ENCODE results near the gene ETHE1. TPM values are rescaled to one million over a fixed set of nuclear protein-coding genes. Genes with fewer than 3 reads are reported as not detected.
A peak's percentile ranks its signal among the peaks of the same experiment; 100 is the strongest.

Gene ETHE1
- total RNA-seq, 1 donor: 52.1 TPM

DNA sequence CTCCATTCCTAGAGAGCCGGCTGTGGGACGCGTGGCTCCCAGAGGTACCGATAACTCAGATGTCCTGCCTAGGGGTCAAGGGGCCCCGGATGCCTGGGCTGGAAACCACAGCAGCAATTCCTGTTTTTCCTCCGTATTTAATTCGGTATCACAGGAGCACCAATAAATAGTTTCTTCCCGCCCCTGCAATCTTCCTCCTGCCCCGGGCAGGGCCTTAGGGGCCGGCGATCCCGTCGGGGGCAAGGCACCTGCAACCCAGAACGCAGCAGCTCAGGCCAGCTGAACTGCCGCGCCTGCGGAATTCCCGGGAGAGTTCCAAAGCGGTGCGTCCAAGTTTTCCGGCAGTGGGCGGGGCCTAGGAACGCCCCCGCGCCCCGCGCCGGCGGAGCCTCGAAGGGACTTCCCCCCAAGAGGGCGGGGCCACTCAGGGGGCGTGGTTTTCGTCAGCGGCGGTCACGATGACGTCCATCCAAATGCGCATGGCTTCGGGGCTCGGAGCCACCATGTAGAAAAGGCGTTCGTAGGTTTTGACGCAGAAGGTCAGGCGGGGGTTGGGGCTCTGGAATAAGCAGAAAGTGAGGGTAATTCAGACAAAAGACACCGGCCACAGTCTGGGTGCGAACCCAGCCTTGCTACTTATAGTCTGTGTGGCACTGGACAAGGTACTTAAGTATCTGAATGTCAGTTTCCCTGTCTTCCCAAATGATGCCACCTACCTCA, 51.9 kb downstream of the ETHE1 start:
- peak overlapping the region; percentile 46 for H3K4me3 ChIP-seq (ENCODE audit: insufficient read depth, low read length)
- H3K36me3 ChIP-seq (ENCODE audit: insufficient read depth, low read length): peaks cover 6% of the 10 kb centered on the region
- H3K4me1 ChIP-seq (ENCODE audit: insufficient read depth, low read length): peaks cover 19% of the 10 kb centered on the region
- peak overlapping the region; percentile 47 for H2AFZ ChIP-seq (ENCODE audit: low read length)
- peak overlapping the region; percentile 59 for H3K27ac ChIP-seq (ENCODE audit: low read depth, low read length)
- H3K9me3 ChIP-seq (ENCODE audit: low read depth, low read length): no peaks in the 10 kb centered on the region
- peak; percentile 97 for DNase-seq (ENCODE audit: insufficient read length, low spot score, missing footprints)
- H4K20me1 ChIP-seq (ENCODE audit: insufficient read depth, low read length): no peaks in the 10 kb centered on the region
- TF ChIP-seq CTCF (IDR thresholded peaks at IDR 0.05; ENCODE audit: extremely low read depth, low read depth, low read length): no peak
- H3K79me2 ChIP-seq (ENCODE audit: insufficient read depth, low read length): no peaks in the 10 kb centered on the region
- peak overlapping the region; percentile 68 for H3K4me2 ChIP-seq (ENCODE audit: insufficient read depth, low read length)
- H3K27me3 ChIP-seq (ENCODE audit: insufficient read depth, low read length): no peaks in the 10 kb centered on the region

- peaks cover 6% of the 10 kb centered on the region for H3K36me3 ChIP-seq (ENCODE audit: insufficient read depth, low read length)
- no peak for DNase-seq (ENCODE audit: insufficient read length, low spot score, missing footprints)
- H3K4me2 ChIP-seq (ENCODE audit: insufficient read depth, low read length): peak overlapping the region; percentile 68
- no peak for TF ChIP-seq CTCF (IDR thresholded peaks at IDR 0.05; ENCODE audit: extremely low read depth, low read depth, low read length)
- peaks cover 19% of the 10 kb centered on the region for H3K4me1 ChIP-seq (ENCODE audit: insufficient read depth, low read length)
- no peak overlapping the region for H2AFZ ChIP-seq (ENCODE audit: low read length)
- no peaks in the 10 kb centered on the region for H3K79me2 ChIP-seq (ENCODE audit: insufficient read depth, low read length)
- no peaks in the 10 kb centered on the region for H4K20me1 ChIP-seq (ENCODE audit: insufficient read depth, low read length)
- H3K4me3 ChIP-seq (ENCODE audit: insufficient read depth, low read length): no peak overlapping the region
- no peak overlapping the region for H3K27ac ChIP-seq (ENCODE audit: low read depth, low read length)
- H3K9me3 ChIP-seq (ENCODE audit: low read depth, low read length): no peaks in the 10 kb centered on the region
- H3K27me3 ChIP-seq (ENCODE audit: insufficient read depth, low read length): no peaks in the 10 kb centered on the region
These were observed 52.5 kb downstream of the ETHE1 start for GRCh38 chr19:43474487-43474886.

DNA sequence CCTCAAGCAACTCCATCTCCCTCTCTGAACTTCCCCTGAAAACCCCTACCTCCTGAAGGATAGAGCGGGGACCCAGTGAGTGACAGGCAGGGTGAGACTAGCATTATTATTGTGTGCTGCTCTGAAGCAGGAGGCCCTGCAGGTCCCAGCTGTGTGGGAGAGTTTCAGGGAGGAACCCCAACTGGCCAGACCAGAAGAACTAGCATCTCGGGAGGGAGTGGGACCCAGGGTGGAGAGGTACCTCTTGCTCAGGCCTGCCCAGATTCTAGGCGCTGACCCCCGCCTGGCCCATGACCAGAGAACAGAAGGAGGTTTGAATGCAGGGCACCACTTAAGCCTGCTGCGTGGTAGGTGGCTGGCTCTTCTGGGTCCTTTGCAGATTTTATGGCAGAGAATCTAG, 55.9 kb downstream of the ETHE1 start:
- DNase-seq (ENCODE audit: insufficient read length, low spot score, missing footprints): peak; percentile 4
- Histone ChIP-seq H4K20me1 (ENCODE audit: insufficient read depth, low read length) (no peaks in the 10 kb centered on the region), H3K27ac (ENCODE audit: low read depth, low read length) (no peak overlapping the region), H3K79me2 (ENCODE audit: insufficient read depth, low read length) (no peaks in the 10 kb centered on the region), H3K4me3 (ENCODE audit: insufficient read depth, low read length) (no peak overlapping the region), H2AFZ (ENCODE audit: low read length) (peak overlapping the region; percentile 57), H3K4me2 (ENCODE audit: insufficient read depth, low read length) (no peak overlapping the region), H3K27me3 (ENCODE audit: insufficient read depth, low read length) (no peaks in the 10 kb centered on the region), H3K9me3 (ENCODE audit: low read depth, low read length) (no peaks in the 10 kb centered on the region), H3K36me3 (ENCODE audit: insufficient read depth, low read length) (no peaks in the 10 kb centered on the region), H3K4me1 (ENCODE audit: insufficient read depth, low read length) (peaks cover 26% of the 10 kb centered on the region)
- no peak for TF ChIP-seq CTCF (IDR thresholded peaks at IDR 0.05; ENCODE audit: extremely low read depth, low read depth, low read length)

GRCh38 chr19:43470288-43470687, 56.7 kb downstream of the ETHE1 start:
- no peaks in the 10 kb centered on the region for H3K9me3 ChIP-seq (ENCODE audit: low read depth, low read length)
- H3K27ac ChIP-seq (ENCODE audit: low read depth, low read length): no peak overlapping the region
- peak; percentile 80 for DNase-seq (ENCODE audit: insufficient read length, low spot score, missing footprints)
- H3K27me3 ChIP-seq (ENCODE audit: insufficient read depth, low read length): no peaks in the 10 kb centered on the region
- H2AFZ ChIP-seq (ENCODE audit: low read length): peak overlapping the region; percentile 29
- H3K79me2 ChIP-seq (ENCODE audit: insufficient read depth, low read length): no peaks in the 10 kb centered on the region
- peaks cover 21% of the 10 kb centered on the region for H3K4me1 ChIP-seq (ENCODE audit: insufficient read depth, low read length)
- no peaks in the 10 kb centered on the region for H3K36me3 ChIP-seq (ENCODE audit: insufficient read depth, low read length)
- peak overlapping the region; percentile 26 for H3K4me2 ChIP-seq (ENCODE audit: insufficient read depth, low read length)
- no peak for TF ChIP-seq CTCF (IDR thresholded peaks at IDR 0.05; ENCODE audit: extremely low read depth, low read depth, low read length)
- H4K20me1 ChIP-seq (ENCODE audit: insufficient read depth, low read length): no peaks in the 10 kb centered on the region
- no peak overlapping the region for H3K4me3 ChIP-seq (ENCODE audit: insufficient read depth, low read length)

Measured in osteoblast (primary cell).